GM18517 (cell line): ENCODE results near the gene CEP72.

Experiments
- ATAC-seq: cut with Tn5 transposase; IDR thresholded peaks from one replicate; pipeline ENCODE4 v1.9.1; 2021; ENCODE audit warnings: mild to moderate bottlenecking, moderate library complexity; ENCODE audit not compliant: unreplicated experiment

Gene CEP72

GRCh38 chr5:634191-634590 lies 22.1 kb downstream of the CEP72 start:
- no peak for ATAC-seq

DNA sequence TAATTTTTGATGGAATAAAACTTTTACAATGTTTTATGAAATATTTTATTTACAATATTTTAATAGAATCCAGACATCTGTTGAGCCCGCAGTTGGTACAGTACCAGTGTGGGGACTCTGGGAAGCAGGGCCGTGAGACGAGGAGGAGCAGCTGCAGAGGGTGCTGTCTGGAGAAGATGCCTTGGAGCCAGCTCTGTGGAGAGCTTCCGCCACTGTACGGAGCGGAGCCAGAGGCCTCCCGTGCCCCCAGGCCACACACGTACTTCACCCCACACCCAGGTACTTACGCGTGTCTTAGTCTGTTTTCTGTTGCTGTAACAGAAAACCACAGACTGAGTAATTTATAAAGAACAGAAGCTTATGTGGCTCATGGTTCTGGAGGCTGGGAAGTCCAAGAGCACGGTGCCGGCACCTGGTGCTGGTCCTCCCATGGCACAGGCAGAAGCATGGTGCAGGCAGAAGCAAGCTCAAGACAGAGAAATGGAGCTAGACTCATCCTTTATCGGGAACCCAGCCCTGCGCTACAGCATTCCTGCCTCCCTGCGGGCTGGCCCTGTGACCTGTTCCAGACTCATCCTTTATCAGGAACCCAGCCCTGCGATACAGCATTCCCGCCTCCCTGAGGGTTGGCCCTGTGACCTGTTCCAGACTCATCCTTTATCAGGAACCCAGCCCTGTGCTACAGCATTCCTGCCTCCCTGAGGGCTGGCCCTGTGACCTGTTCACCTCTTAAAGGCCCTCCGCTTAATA lies 23.3 kb downstream of the CEP72 start:
- no peak for ATAC-seq

- ATAC-seq: no peak
These were observed 24.8 kb downstream of the CEP72 start for GRCh38 chr5:636951-637350.

GRCh38 chr5:637581-638450 lies 25.7 kb downstream of the CEP72 start:
- ATAC-seq: no peak

DNA sequence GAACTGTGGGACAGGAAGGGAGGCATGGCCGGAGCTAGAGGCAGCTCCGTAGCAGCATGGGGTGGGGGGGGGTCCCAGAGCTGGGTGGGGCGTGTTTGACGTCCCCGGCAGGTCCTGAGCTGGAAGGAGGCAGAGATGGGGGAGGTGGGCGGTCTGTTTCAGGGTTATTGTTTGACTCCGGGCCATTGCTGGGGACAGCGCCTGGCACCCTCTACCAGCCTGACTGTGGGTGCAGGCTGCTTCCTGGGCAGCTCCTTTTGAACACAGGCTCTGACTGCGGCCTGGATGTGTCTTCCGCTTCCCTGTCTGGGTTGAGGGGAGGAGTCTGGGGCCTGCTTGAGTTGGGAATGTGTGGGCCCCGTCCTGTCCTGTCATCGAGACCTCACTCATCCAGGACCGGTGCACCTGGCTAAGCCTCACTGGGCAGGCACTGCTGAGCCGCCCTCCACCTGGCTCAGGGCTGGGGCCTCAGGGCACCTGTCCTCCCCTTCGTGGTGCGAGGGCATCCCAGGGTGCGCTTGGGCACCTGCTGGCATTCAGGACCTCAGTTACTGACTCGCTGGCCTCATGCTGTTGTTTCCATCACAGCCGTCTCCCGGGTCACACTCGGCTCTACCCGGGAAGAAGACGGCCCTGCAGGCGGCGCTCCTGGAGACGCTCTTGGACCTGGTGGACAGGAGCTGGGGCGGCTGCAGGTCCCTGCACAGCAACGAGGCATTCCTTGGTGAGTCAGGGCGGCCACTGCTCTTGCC lies 26.5 kb downstream of the CEP72 start:
- ATAC-seq: no peak

GRCh38 chr5:639253-639530 lies 27.1 kb downstream of the CEP72 start:
- ATAC-seq: no peak

DNA sequence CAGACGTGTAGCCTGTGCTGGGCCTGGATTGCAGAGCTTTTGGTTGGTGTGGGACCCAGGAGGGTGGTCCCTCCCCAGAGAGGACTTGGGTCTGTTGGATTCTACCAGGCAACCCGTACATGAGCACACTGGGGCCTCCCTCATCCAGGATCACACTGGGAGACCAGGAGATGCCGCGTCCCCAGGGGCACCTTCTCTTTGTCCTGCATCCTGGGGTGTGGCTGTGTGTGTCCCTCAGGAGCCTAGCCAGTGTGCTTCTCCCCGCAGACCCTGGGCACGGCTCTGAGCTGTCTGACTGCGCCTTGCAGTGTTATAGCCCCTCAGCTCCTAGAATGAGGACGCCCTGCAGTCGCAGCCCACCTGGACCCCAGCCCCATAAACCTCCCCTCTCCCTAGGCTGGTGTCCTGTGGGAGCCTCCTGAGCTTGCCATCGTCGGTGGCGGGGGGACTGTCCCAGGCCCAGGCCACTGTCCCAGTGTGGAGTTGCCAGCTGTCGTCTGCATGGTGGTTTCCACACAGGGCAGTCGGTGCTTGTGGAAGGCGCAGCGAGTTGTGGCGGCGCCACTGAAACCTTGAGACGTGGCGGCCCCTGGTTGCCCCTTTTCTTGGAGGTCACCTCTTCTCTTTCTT lies 27.6 kb downstream of the CEP72 start:
- ATAC-seq: no peak

- no peak for ATAC-seq
These were observed 28.6 kb downstream of the CEP72 start for GRCh38 chr5:640461-641330.

GRCh38 chr5:641331-641765 lies 29.2 kb downstream of the CEP72 start:
- ATAC-seq: no peak

GRCh38 chr5:642481-642880 lies 30.3 kb downstream of the CEP72 start:
- no peak for ATAC-seq

DNA sequence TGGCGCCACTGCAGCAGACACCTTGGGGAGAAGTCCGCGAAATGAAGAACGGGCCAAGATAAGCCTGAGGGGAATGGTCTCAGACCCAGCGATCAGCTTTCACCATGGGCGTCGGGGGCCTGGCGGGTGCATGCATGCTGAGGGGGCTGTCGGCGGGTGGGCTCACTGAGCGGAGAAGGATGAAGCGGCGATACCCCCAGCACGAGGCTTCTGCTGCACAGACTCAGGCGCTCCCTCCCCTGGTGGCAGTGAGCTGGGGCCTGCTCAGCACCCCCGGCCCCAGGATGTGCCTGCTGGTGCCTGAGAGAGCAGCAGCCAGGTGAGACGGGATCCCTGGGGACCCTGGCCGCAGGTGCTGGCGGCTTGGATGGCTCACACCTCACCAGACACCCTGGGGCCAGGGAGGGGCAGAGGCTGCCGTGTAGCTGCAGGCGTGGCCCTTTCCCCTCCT lies 31.2 kb downstream of the CEP72 start:
- no peak for ATAC-seq

GRCh38 chr5:643811-644271 lies 31.7 kb downstream of the CEP72 start:
- no peak for ATAC-seq

GRCh38 chr5:644509-644908 lies 32.4 kb downstream of the CEP72 start:
- ATAC-seq: no peak

DNA sequence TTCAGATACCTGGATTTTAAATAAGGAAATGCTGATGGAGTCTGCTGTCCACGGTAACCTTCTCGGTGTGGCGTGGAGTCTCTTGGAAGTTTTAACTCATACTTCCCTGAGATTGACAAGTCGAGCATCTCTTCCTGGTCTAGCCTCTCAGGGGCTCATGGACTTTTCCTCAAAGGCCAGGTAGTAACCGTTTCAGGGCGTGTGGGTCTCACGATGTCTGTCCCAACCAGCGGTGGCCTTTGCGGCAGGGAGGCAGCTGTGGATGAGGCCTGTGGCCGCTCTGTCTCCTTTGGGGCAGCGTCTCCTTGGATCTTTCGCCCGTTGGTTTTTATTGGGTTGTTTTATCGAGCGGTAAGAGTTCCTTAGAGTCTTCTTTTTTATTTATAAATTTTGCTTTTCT lies 32.8 kb downstream of the CEP72 start:
- no peak for ATAC-seq

- ATAC-seq: no peak
These were observed 33.3 kb downstream of the CEP72 start for GRCh38 chr5:645421-645820.

DNA sequence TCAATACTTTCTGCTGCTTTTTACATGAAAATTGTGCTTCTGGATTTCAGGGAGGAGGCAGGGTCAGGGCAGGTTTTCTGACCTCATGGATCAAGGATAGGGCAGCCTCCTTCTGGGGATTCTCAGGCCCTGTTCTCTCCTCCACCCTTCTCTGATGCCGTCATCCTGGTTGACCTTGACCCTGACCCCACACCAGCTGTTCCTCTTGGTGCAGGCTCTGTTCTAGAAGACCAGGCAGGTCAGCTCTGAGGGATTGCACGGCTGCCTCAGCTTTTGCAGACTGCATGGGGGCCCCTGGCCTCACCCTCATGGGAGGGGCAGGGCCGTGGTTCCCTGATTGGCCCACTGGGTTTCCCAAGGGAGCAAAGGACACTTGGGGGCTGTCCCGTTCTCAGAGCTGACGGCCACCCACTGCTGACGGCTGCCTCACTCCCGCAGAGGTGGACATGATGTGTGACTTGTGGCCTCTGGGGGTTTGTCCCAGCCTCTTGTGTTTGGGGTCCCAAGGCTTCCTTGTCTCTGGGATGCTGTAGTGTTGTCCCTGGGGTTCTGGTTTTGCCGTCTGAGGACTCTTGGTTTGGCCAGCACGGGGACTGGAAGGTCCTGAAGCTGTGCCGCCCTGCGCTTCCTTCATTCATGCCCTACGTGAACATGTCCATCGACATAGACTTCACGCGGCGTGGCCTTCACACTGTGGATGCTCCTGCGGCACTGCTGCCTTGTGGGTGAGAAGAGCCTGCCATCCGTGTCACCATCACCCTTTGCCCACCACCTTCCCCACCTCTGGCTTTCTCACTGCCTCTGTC lies 34.5 kb downstream of the CEP72 start:
- no peak for ATAC-seq

DNA sequence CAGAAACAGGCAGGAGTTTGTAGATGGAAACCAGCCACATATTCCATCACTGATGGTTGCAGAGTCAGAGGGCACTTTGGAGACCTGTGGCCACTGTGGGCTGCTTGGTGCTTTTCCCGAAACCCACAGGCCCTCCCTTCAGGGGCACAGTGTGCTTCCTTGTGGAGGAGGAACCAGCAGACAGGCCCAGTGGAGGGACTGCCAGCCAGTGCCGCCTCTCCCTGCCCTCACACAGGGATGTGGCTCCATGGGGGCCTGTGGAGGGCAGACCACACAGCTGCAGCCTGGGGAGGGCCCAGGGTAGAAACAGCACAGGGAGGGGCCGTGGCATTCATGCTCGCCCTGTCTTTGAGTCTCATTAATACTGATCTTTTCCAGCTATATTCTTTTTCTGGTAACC lies 35.2 kb downstream of the CEP72 start:
- no peak for ATAC-seq

- no peak for ATAC-seq
These were observed 35.6 kb downstream of the CEP72 start for GRCh38 chr5:647727-648126.

- no peak for ATAC-seq
These were observed 39.3 kb downstream of the CEP72 start for GRCh38 chr5:651296-652022.
